Measurements from ENCODE around the gene KRTAP9-6. TPM values are rescaled to one million over a fixed set of nuclear protein-coding genes. Genes with fewer than 3 reads are reported as not detected.

KRTAP9-6 gene
- polyA plus RNA-seq, 1 of the 3 experiments (the other 2 are of a cell fraction) = not detected

DNA sequence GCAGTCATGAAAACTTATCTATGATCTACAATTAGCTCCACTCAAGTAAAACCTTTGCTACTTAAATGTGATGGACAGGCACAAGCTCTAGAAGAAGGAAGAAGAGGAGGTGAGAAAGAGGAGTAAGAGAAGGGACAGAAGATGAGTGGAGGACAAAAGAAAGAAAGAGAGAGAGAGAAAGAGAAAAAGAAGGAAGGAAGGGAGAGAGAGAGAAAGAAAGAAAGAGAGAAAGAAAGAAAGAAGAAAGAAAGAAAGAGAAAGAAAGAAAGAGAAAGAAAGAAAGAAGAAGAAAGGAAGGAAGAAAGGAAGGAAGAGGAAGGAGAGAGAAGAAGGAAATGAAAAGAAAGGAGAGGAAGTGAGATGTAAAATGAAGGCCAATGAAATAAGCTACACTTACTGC, 35.1 kb upstream of the KRTAP9-6 start:
- Histone ChIP-seq H3K9ac (no peak overlapping the region), H3K27ac (ENCODE audit: low read depth in 2 of 2, low read length in 1 of 2) (no peak overlapping the region), H4K20me1 (ENCODE audit: insufficient read depth) (no peaks in the 10 kb centered on the region), H3F3A (replicated peaks; ENCODE audit: insufficient read depth) (no peaks in the 10 kb centered on the region), H3K27me3 (ENCODE audit: insufficient read depth) (peaks cover 42% of the 10 kb centered on the region; the same call in 1 of the 2 replicates), H3K36me3 (replicated peaks in 1 of 2; ENCODE audit: control insufficient read depth in 1 of 2, insufficient read depth in 2 of 2, low read length in 1 of 2) (no peaks in the 10 kb centered on the region), H3K79me2 (ENCODE audit: insufficient read depth) (no peaks in the 10 kb centered on the region), H3K4me2 (no peak overlapping the region), H3K9me3 (no peaks in the 10 kb centered on the region), H2AFZ (ENCODE audit: low read depth) (no peak overlapping the region), H3K4me1 (ENCODE audit: control insufficient read depth in 1 of 2, insufficient read depth in 2 of 2, low read depth in 1 of 2, low read length in 1 of 2) (no peaks in the 10 kb centered on the region), H3K9me2 (no peaks in the 10 kb centered on the region), H3K4me3 (ENCODE audit: low read depth in 2 of 2, low read length in 1 of 2) (no peak overlapping the region)
- DNase-seq = no peak
- ChIA-PET CTCF (no interaction called here), POLR2A (no interaction called here)
- no peak for TF ChIP-seq MEF2A (IDR thresholded peaks at IDR 0.05; ENCODE audit: borderline replicate concordance, low read depth)
- TF ChIP-seq CTCF (IDR thresholded peaks at IDR 0.05) = no peak
- no peak for TF ChIP-seq SMC3 (IDR thresholded peaks at IDR 0.05; ENCODE audit: low read depth, low read length)
- TF ChIP-seq RFX5 (IDR thresholded peaks at IDR 0.05; ENCODE audit: low read length) = no peak
- TF ChIP-seq FOXJ3 (CRISPR knock-in tag; IDR thresholded peaks at IDR 0.05) = no peak
- TF ChIP-seq GATA2 (CRISPR knock-in tag; IDR thresholded peaks at IDR 0.05) = no peak
- TF ChIP-seq MXI1 (IDR thresholded peaks at IDR 0.05; ENCODE audit: low read depth, low read length) = no peak
- TF ChIP-seq, protein P1, sequence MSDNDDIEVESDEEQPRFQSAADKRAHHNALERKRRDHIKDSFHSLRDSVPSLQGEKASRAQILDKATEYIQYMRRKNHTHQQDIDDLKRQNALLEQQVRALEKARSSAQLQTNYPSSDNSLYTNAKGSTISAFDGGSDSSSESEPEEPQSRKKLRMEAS (IDR thresholded peaks at IDR 0.05; ENCODE audit: low read depth) = no peak
- no peak for TF ChIP-seq RCOR1 (IDR thresholded peaks at IDR 0.05; ENCODE audit: low read length)
- TF ChIP-seq TEAD4 (IDR thresholded peaks at IDR 0.05; ENCODE audit: borderline replicate concordance, insufficient read depth) = no peak
- no peak for TF ChIP-seq EZH2phosphoT487 (IDR thresholded peaks at IDR 0.05; ENCODE audit: borderline replicate concordance, low read depth)
- TF ChIP-seq USF2 (IDR thresholded peaks at IDR 0.05; ENCODE audit: borderline replicate concordance, low read depth, low read length) = no peak
- no peak for TF ChIP-seq TAF1 (IDR thresholded peaks at IDR 0.05; ENCODE audit: borderline replicate concordance, low read depth, low read length)
- no peak for TF ChIP-seq EP300 (IDR thresholded peaks at IDR 0.05; ENCODE audit: borderline replicate concordance in 1 of 2, low read depth in 1 of 2, low read length in 1 of 2)
- TF ChIP-seq FOSL2 (IDR thresholded peaks at IDR 0.05; ENCODE audit: borderline replicate concordance, low read depth) = no peak
- no peak for TF ChIP-seq ELF1 (IDR thresholded peaks at IDR 0.05)
- no peak for TF ChIP-seq RAD21 (IDR thresholded peaks at IDR 0.05; ENCODE audit: low read length)
- no peak for TF ChIP-seq CHD2 (IDR thresholded peaks at IDR 0.05; ENCODE audit: low read length, partially characterized antibody)
- TF ChIP-seq, protein P2, sequence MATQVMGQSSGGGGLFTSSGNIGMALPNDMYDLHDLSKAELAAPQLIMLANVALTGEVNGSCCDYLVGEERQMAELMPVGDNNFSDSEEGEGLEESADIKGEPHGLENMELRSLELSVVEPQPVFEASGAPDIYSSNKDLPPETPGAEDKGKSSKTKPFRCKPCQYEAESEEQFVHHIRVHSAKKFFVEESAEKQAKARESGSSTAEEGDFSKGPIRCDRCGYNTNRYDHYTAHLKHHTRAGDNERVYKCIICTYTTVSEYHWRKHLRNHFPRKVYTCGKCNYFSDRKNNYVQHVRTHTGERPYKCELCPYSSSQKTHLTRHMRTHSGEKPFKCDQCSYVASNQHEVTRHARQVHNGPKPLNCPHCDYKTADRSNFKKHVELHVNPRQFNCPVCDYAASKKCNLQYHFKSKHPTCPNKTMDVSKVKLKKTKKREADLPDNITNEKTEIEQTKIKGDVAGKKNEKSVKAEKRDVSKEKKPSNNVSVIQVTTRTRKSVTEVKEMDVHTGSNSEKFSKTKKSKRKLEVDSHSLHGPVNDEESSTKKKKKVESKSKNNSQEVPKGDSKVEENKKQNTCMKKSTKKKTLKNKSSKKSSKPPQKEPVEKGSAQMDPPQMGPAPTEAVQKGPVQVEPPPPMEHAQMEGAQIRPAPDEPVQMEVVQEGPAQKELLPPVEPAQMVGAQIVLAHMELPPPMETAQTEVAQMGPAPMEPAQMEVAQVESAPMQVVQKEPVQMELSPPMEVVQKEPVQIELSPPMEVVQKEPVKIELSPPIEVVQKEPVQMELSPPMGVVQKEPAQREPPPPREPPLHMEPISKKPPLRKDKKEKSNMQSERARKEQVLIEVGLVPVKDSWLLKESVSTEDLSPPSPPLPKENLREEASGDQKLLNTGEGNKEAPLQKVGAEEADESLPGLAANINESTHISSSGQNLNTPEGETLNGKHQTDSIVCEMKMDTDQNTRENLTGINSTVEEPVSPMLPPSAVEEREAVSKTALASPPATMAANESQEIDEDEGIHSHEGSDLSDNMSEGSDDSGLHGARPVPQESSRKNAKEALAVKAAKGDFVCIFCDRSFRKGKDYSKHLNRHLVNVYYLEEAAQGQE (IDR thresholded peaks at IDR 0.05; ENCODE audit: low read depth, low read length) = no peak

All from SK-N-SH (cell line).